Measurements from ENCODE around the gene PDRG1.
"Not testable (repeated sequence)": the region's sequence is repeated elsewhere in the genome, so short reads cannot be mapped to it uniquely, and the experiment has no call there.

The PDRG1 gene

DNA sequence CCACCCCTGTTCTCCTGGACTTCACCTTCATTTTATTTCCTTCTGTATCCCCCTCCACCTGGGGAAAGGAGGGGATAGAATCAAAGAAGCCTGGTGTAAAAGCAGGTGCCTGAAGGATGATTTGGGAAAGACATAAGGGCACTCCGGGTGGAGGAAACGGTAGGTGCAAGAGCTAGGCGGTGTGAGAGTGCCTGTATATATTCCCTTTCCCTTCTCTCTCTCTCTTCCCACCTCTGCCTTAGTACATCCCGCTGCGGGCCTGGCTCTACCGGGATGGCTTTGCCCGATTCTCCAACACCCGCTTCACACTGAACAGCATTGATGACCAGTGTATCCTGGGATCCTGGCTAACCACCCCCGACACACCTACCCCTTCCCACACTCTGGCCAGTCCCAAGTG lies 26.2 kb downstream of the PDRG1 start:
- Mint-ChIP-seq H3K27ac (no peak overlapping the region), H3K36me3 (ENCODE audit: low read depth) (no peaks in the 10 kb centered on the region), H3K9me3 (no peaks in the 10 kb centered on the region), H3K4me3 (no peak overlapping the region), H3K27me3 (peaks cover 32% of the 10 kb centered on the region), H3K4me1 (ENCODE audit: low read depth) (no peaks in the 10 kb centered on the region)
- no peak for DNase-seq

DNA sequence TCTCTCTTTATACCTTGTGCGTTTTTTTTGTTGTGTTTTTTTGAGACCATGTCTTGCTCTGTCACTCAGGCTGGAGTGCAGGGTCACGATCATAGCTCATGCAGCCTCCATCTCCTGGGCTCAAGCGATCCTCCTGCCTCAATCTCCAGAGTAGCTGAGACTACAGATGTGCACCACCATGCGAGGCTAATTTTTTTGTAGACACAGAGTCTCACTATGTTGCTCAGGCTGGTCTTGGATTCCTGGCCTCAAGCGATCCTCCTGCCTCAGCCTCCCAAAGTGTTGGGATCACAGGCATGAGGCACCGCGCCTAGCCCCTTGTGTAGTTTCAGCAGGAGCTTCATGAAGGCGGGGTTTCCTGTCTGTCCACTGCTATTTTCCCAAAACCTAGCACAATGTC lies 27.3 kb downstream of the PDRG1 start:
- Mint-ChIP-seq H3K27me3 (peaks cover 37% of the 10 kb centered on the region), H3K4me3 (no peak overlapping the region), H3K4me1 (ENCODE audit: low read depth) (no peaks in the 10 kb centered on the region), H3K27ac (no peak overlapping the region), H3K9me3 (no peaks in the 10 kb centered on the region), H3K36me3 (ENCODE audit: low read depth) (no peaks in the 10 kb centered on the region)
- no peak for DNase-seq

DNA sequence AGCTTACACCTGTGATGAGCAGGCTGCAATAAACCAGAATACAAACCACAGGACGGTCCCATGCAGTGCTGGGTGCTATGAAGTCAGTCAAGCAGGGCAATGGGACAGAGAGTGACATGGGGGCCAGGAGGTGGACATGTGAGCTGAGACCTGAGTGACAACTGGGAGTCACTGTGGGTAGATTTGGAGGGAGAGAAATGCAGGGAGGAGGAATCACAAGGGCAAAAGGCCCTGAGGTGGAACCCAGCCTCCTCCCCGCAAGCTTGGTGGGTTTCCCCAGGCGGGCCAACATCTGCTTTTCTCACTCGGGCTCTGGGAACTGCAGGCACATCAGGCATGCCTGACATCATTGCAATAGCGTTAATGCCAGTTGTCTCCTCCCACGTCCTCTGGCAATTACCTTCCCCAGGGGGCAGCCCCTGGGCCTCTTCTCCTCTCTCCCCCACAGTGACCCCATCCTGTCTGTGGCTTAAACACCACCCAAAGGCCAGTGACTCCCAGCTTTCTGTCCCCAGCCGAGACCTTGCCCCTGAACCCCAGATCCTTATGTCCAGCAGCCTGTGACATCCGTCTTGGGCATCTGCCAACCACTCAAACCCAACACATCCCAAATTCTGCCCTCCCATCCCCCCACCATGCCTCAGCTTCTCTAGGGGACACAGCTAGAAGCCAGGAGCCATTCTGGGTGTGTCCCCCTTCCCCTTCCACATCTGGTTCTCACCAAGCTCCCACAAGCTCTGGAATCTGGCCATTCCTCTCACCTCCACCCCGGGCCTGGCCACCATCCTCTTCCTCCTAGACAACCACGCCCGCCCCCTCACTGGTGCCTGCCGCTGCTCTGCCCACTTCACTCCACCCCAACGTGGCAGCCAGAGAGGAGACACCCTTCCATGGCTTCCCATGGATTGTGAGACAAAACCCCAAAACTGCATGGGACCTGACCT lies 28.2 kb downstream of the PDRG1 start:
- H3K27ac Mint-ChIP-seq, result no peak overlapping the region
- H3K9me3 Mint-ChIP-seq, result no peaks in the 10 kb centered on the region
- H3K4me3 Mint-ChIP-seq, result no peak overlapping the region
- H3K36me3 Mint-ChIP-seq (ENCODE audit: low read depth), result no peaks in the 10 kb centered on the region
- no peaks in the 10 kb centered on the region for H3K4me1 Mint-ChIP-seq (ENCODE audit: low read depth)
- H3K27me3 Mint-ChIP-seq, result peaks cover 41% of the 10 kb centered on the region
- no peak for DNase-seq

DNA sequence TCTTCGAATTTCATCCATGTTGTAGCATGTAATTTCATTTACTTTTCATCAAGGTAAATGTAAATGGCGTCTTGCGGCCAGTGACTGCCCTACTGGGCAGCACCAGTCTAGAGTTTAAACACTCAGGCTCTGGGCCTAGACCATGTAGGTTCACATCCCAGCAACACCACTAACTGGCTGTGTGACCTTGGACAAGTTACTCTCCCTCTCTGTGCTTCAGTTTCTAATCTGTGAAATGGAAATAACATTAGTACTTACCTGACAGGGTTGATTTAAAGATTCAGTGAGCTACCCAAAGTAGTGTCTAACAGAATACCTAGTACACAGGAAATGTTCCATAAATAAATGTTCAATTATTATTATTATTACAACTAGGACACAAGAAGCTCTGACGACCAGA lies 29.3 kb downstream of the PDRG1 start:
- Mint-ChIP-seq H3K4me1 (ENCODE audit: low read depth) (no peaks in the 10 kb centered on the region), H3K9me3 (no peaks in the 10 kb centered on the region), H3K27me3 (peaks cover 38% of the 10 kb centered on the region), H3K36me3 (ENCODE audit: low read depth) (no peaks in the 10 kb centered on the region), H3K4me3 (no peak overlapping the region), H3K27ac (no peak overlapping the region)
- no peak for DNase-seq

DNA sequence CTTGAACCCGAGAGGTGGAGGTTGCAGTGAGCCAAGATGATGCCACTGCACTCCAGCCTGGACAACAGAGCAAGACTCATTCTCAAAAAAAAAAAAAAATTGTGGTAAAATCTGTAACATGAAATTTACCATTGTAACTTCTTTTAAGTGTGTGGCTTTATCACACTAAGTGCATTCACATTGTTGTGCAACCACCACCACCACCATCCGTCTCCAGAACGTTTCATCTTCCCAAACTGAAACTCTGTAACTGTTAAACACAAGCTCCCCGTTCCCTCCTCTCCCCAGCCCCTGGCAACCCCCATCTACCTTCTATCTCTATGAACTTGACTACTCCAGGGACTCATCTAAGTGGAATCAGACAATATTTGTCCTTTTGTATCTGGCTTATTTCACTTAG lies 29.7 kb downstream of the PDRG1 start:
- H3K27ac Mint-ChIP-seq, result no peak overlapping the region
- no peaks in the 10 kb centered on the region for H3K4me1 Mint-ChIP-seq (ENCODE audit: low read depth)
- no peaks in the 10 kb centered on the region for H3K36me3 Mint-ChIP-seq (ENCODE audit: low read depth)
- H3K9me3 Mint-ChIP-seq, result no peaks in the 10 kb centered on the region
- no peak overlapping the region for H3K4me3 Mint-ChIP-seq
- DNase-seq, result no peak
- H3K27me3 Mint-ChIP-seq, result peaks cover 35% of the 10 kb centered on the region

DNA sequence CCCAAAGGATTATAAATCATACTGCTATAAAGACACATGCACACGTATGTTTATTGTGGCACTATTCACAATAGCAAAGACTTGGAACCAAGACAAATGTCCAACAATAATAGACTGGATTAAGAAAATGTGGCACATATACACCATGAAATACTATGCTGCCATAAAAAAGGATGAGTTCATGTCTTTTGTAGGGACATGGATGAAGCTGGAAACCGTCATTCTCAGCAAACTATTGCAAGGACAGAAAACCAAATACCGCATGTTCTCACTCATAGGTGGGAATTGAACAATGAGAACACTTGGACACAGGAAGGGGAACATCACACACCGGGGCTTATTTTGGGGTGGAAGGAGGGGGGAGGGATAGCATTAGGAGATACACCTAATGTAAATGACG lies 30.4 kb downstream of the PDRG1 start:
- not testable (repeated sequence) for H3K9me3 Mint-ChIP-seq; H3K4me3 Mint-ChIP-seq; H3K27ac Mint-ChIP-seq; H3K4me1 Mint-ChIP-seq (ENCODE audit: low read depth); DNase-seq; H3K36me3 Mint-ChIP-seq (ENCODE audit: low read depth)
- peaks cover 35% of the 10 kb centered on the region for H3K27me3 Mint-ChIP-seq

DNA sequence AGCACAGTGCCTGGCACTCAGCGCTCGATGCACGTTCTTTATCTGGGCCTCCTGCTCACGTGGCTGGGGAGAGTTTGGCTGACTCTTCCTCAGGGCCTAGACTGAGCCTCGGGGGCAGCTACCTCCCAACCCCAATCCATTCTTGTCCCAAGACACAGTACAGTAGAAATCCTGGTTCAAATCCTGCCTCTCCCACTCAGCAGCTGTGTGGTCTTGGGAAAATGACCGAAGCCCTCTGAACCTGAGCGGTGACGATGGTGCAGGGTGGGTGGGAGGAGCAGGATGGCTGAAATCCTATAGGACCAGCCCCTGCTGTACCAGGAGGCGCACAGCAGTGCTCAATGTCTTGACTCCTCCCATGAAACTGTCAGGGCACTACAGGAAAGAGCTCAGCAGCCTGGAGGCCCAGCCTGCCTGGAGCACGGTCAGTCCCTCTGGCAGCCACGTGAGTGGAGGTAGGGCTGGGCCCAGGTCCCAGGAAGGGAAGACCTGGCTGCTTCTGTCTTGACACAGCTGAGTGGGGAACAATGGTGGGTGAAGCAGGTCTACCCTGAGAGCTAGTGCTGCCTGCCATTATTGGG lies 31.5 kb downstream of the PDRG1 start:
- no peaks in the 10 kb centered on the region for H3K9me3 Mint-ChIP-seq
- DNase-seq, result no peak
- peaks cover 35% of the 10 kb centered on the region for H3K27me3 Mint-ChIP-seq
- H3K4me3 Mint-ChIP-seq, result no peak overlapping the region
- H3K27ac Mint-ChIP-seq, result no peak overlapping the region
- H3K36me3 Mint-ChIP-seq (ENCODE audit: low read depth), result no peaks in the 10 kb centered on the region
- H3K4me1 Mint-ChIP-seq (ENCODE audit: low read depth), result no peaks in the 10 kb centered on the region

DNA sequence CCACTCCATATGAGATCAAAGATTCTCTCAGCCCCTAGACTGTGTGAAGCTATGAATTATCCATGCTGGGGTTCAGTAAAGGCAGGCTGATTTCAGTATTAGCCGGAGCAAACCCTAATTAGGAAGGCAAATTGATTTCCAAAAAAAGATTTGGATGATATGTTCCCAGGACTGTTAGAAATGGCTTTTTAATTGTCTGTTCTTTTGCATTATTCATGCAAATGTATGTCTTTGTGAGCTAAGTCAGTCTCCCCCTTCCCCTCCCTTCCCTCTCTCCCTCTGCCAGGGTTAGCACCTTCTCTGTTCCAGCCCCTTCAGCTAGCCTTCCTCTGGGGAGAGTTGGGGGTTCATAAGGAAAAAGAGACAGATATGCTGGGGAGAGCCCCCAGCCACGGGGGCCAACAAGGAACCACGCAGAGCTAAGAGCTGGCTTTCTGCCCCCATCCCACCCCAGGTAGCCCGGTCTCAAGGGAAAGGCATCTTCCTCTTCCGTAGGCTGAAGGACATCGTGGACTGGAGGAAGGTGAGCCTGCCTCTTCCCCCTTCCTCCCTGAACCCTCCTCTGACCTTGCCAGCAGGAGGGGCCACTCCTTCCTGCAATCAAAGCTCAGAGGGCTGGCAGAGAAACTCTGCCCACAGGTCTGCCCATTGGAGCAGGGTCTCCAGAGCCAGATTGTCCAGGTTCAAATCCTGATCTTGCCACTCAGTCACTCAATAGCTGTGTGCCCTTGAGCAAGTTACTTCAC lies 32.3 kb downstream of the PDRG1 start:
- H3K4me3 Mint-ChIP-seq, result no peak overlapping the region
- no peak overlapping the region for H3K27ac Mint-ChIP-seq
- H3K9me3 Mint-ChIP-seq, result no peaks in the 10 kb centered on the region
- peaks cover 30% of the 10 kb centered on the region for H3K27me3 Mint-ChIP-seq
- DNase-seq, result no peak
- H3K36me3 Mint-ChIP-seq (ENCODE audit: low read depth), result no peaks in the 10 kb centered on the region
- no peaks in the 10 kb centered on the region for H3K4me1 Mint-ChIP-seq (ENCODE audit: low read depth)

DNA sequence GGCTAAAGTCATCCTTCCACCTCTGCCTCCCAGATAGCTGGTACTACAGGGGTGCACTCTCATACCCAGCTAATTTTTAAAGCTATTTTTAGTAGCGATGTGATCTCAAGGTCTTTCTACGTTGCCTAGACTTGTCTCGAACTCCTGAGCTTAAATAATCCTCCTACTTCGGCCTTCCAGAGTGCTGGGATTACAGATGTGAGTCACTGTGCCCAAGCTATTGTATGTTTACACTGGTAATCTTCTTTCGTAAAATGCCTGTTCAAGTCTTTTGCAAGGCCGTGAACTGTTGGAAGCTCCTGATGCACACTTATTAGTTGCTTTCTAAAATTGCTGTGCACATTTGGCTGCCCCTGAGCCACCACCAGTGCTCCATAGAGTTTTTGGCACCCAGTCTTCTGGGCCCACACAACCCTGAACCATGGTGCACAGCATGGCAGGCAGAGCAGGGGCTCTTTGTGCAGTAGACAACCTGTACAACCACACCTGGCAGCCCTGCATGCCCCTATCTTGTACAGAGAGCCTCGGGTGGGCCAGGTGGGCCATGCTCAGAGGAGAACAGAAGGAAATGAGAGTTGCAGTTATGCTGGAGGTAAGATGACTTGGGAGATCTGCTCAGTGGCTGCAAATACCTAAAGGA lies 33.3 kb downstream of the PDRG1 start:
- no peaks in the 10 kb centered on the region for H3K9me3 Mint-ChIP-seq
- H3K4me3 Mint-ChIP-seq, result no peak overlapping the region
- DNase-seq, result no peak
- H3K4me1 Mint-ChIP-seq (ENCODE audit: low read depth), result no peaks in the 10 kb centered on the region
- H3K27ac Mint-ChIP-seq, result no peak overlapping the region
- peaks cover 20% of the 10 kb centered on the region for H3K27me3 Mint-ChIP-seq
- no peaks in the 10 kb centered on the region for H3K36me3 Mint-ChIP-seq (ENCODE audit: low read depth)

DNA sequence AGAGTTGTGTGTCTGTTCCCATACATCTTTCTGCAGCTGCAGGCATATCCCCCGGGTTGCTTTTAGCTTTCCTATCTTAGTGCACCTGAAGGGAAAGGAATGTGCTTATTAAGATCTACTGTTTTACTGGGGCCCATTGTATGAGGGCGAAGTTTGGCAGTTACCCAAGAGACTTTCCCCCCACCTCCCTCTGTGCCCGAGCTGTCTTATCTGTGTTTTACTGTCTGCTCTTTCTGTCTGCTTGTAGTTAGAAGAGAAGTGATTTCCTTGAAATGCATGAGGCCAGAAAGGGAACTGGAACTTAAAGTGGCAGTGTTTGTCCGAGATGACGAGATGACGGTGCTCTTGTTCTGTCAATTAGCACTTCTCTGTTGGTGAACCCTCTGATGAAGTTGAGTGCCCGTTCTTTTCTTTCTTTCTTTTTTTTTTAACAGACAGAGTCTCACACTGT lies 33.9 kb downstream of the PDRG1 start:
- not testable (repeated sequence) for H3K4me3 Mint-ChIP-seq; H3K9me3 Mint-ChIP-seq; DNase-seq; H3K4me1 Mint-ChIP-seq (ENCODE audit: low read depth); H3K27ac Mint-ChIP-seq; H3K36me3 Mint-ChIP-seq (ENCODE audit: low read depth)
- H3K27me3 Mint-ChIP-seq, result peaks cover 20% of the 10 kb centered on the region

DNA sequence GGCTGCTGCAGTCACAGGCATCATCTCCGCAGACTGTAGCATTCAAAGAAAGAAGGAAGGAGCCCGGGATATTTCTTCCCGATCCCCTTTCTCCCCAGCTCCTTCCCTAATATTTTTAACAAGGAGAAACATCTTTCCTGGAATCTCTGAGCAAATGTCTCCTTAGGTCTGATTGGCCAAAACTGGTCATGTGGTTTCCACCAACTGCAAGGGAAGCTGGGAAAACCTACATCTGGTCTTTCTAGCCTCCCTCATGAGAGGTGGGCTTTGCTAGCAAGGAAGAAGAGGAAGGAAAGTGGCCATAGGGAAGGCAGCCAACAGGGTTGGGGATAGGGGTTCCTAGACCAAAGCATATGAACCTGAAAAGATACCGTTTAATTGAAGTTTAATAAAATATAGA lies 35.1 kb downstream of the PDRG1 start:
- no peak for DNase-seq
- no peak overlapping the region for H3K27ac Mint-ChIP-seq
- no peak overlapping the region for H3K4me3 Mint-ChIP-seq
- no peaks in the 10 kb centered on the region for H3K4me1 Mint-ChIP-seq (ENCODE audit: low read depth)
- peaks cover 20% of the 10 kb centered on the region for H3K27me3 Mint-ChIP-seq
- H3K36me3 Mint-ChIP-seq (ENCODE audit: low read depth), result no peaks in the 10 kb centered on the region
- no peaks in the 10 kb centered on the region for H3K9me3 Mint-ChIP-seq

DNA sequence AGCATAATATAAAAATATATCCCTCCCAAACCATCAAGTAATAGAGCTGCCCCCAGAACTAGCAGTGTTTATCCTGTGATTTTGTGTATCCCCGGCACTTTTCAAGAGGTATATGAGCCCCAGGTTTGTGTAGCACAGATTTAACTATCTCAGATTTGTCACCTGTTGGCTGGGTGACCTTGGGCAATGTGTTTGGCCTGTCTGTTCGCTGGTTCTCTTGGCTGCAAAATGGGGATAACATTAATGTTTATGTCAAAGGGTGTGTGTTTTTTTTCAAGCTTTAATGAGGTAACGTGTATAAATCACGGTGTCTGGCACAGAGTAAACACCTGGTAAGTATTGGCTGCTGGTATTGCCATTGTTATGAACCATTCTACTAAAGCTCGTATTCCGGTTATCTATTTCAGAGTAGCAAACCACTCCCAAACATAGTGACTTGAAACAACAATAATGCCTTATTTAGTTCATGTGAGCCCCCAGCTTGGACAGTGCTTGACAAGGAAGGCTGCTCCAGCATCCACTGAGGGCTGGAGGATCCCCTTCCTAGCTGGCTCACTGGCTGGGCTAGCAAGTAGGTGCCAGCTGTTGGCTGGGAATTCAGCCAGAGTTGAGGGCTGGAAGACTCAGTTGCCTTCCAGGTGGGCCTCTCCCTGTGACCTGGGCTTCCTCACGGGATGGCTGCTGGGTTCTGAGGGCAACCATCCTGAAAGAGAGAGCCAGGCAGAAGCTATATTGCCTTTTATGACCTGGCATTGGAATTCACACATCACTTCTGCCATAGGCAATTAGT lies 36.2 kb downstream of the PDRG1 start:
- H3K36me3 Mint-ChIP-seq (ENCODE audit: low read depth), result no peaks in the 10 kb centered on the region
- no peaks in the 10 kb centered on the region for H3K4me1 Mint-ChIP-seq (ENCODE audit: low read depth)
- H3K27ac Mint-ChIP-seq, result no peak overlapping the region
- no peak overlapping the region for H3K4me3 Mint-ChIP-seq
- no peak for DNase-seq
- peaks cover 17% of the 10 kb centered on the region for H3K27me3 Mint-ChIP-seq
- H3K9me3 Mint-ChIP-seq, result no peaks in the 10 kb centered on the region

DNA sequence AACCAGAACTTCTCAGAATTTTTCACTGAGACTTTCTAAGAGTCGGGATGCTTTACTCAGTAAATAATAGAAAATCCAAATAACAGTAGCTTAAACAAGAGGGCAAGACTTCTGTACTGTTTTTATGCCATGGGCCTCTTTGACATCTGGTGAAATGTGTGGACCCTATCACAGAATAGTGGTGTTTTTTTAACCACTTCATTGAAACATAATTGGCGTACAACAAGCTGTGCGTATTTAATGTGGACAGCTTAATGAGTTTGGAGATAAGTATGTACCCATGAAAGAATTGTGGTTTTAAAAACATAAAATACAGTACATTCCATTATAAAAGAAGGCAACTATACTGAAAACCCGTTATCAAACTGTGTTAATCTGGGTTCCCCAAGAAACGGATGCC lies 37.7 kb downstream of the PDRG1 start:
- Mint-ChIP-seq H3K36me3 (ENCODE audit: low read depth) (no peaks in the 10 kb centered on the region), H3K4me1 (ENCODE audit: low read depth) (no peaks in the 10 kb centered on the region)

More for the DNA sequence above, 37.7 kb downstream of the PDRG1 start:
- H3K27me3 Mint-ChIP-seq, result peaks cover 7% of the 10 kb centered on the region
- H3K4me3 Mint-ChIP-seq, result no peak overlapping the region
- H3K9me3 Mint-ChIP-seq, result no peaks in the 10 kb centered on the region
- no peak for DNase-seq
- no peak overlapping the region for H3K27ac Mint-ChIP-seq

Data from activated T-cell treated with anti-CD3 and anti-CD28 coated beads, Interleukin-2, amount 50 U/mL, for 24 hours (primary cell).